HEK293 (cell line): ENCODE results near the gene ROBO1.

Experiments used
- SALL2 ChIP-seq: fragments of 450-650 bp; formaldehyde crosslinking; IDR thresholded peaks from 2 replicates; pipeline ENCODE4 v1.5.0; 2017; ENCODE audit warnings: missing biosample characterization, mild to moderate bottlenecking, missing genetic modification characterization, borderline replicate concordance
- ZNF677 ChIP-seq: fragments of 450-650 bp; IDR thresholded peaks from 2 replicates; pipeline ENCODE4 v1.5.0; 2018; ENCODE audit warnings: missing biosample characterization, mild to moderate bottlenecking, missing genetic modification characterization, moderate library complexity
- TF ChIP-seq, protein P1 (sequence below): IDR thresholded peaks from 2 replicates; pipeline ENCODE4 v1.6.1; 2011; ENCODE audit warnings: mild to moderate bottlenecking, low read depth, low read length, borderline replicate concordance

DNA sequence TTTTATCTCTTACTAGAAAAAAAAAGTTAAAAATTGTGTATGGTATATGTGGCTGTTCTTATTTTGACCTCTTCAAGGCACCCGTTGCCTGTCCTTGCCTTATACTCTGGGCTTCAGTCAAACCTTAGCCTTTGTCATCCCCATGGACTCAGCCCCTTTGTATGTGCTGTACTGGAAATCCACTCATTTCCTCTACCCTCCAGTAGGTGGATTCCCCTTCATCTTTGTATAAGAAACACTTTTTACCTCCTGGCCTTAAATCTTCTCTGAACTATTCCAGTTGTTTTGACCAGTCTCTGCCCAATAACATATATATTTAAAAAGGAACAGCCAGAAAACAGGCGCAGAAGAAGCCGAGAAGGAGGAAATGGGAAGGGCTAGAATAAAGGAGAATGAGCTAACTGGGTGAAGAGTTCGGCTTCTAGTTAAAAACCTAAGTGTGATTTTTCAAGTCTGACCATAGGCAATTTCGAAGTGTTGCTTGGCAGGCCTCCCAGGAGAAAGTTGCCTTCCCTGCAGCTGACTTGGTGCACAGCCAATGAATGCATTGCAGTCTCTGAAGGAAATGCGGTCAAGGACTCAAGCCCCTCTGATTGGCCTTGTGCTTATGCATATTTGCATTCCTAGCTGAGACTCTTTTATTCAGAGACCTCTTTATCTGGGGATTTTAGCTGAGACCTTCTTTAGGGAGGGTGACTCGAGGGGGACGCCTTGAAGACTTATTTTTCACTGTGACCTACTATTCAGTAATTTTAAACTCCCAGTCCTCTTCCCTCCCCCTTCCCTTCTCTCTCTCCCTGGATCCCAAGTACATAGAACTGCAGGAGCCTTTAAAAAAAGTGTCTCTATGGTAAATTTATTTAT, 277.4 kb downstream of the ROBO1 start:
- TF ChIP-seq SALL2 (tag by site-specific recombination), result no peak
- TF ChIP-seq, protein P1, sequence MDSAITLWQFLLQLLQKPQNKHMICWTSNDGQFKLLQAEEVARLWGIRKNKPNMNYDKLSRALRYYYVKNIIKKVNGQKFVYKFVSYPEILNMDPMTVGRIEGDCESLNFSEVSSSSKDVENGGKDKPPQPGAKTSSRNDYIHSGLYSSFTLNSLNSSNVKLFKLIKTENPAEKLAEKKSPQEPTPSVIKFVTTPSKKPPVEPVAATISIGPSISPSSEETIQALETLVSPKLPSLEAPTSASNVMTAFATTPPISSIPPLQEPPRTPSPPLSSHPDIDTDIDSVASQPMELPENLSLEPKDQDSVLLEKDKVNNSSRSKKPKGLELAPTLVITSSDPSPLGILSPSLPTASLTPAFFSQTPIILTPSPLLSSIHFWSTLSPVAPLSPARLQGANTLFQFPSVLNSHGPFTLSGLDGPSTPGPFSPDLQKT, result no peak
- TF ChIP-seq ZNF677 (tag by site-specific recombination), result no peak
